GM18873 (cell line): ENCODE data around the gene CCDC9B.

ENCODE experiments used
- ATAC-seq: cut with Tn5 transposase; IDR thresholded peaks from one replicate; pipeline ENCODE4 v1.9.1; 2021; ENCODE audit warnings: mild to moderate bottlenecking, moderate library complexity, moderate number of reproducible peaks; ENCODE audit not compliant: unreplicated experiment, low FRiP score

The CCDC9B gene

GRCh38 chr15:40331637-40332036, 9.1 kb downstream of the CCDC9B start:
- no peak for ATAC-seq

- ATAC-seq: no peak
These were observed 9.7 kb downstream of the CCDC9B start for GRCh38 chr15:40331026-40331425.

GRCh38 chr15:40330368-40330836, 10.3 kb downstream of the CCDC9B start:
- ATAC-seq: no peak

- no peak for ATAC-seq
These were observed 10.9 kb downstream of the CCDC9B start for GRCh38 chr15:40329804-40330203.

- no peak for ATAC-seq
These were observed 12.0 kb downstream of the CCDC9B start for GRCh38 chr15:40328751-40329150.

GRCh38 chr15:40328176-40328575, 12.6 kb downstream of the CCDC9B start:
- no peak for ATAC-seq

- no peak for ATAC-seq
These were observed 13.3 kb downstream of the CCDC9B start for GRCh38 chr15:40327457-40327856.

GRCh38 chr15:40325700-40326099, 15.0 kb downstream of the CCDC9B start:
- ATAC-seq: no peak

- ATAC-seq: no peak
These were observed 15.6 kb downstream of the CCDC9B start for GRCh38 chr15:40325188-40325587.

GRCh38 chr15:40323953-40324937, 16.5 kb downstream of the CCDC9B start:
- ATAC-seq: no peak

GRCh38 chr15:40323239-40323952, 17.3 kb downstream of the CCDC9B start, which contains the start of gene INAFM2:
TSS of gene INAFM2 (plus strand) at chr15:40323692. CDS start at chr15:40324056, 364 bp downstream.
- peak; percentile 77 for ATAC-seq

GRCh38 chr15:40322531-40323238, 18.1 kb downstream of the CCDC9B start:
- ATAC-seq: no peak

GRCh38 chr15:40320931-40321371, 19.8 kb downstream of the CCDC9B start:
- no peak for ATAC-seq

GRCh38 chr15:40320409-40320808, 20.3 kb downstream of the CCDC9B start:
- ATAC-seq: no peak

- no peak for ATAC-seq
These were observed 23.2 kb downstream of the CCDC9B start for GRCh38 chr15:40317580-40317979.

GRCh38 chr15:40316931-40317330, 23.8 kb downstream of the CCDC9B start:
- no peak for ATAC-seq

GRCh38 chr15:40314723-40315276, 25.9 kb downstream of the CCDC9B start:
- no peak for ATAC-seq

GRCh38 chr15:40313531-40314398, 27.0 kb downstream of the CCDC9B start:
- no peak for ATAC-seq
